Calu3 (cell line): ENCODE measurements around the gene B3GALT5. TPM values are rescaled to one million over a fixed set of nuclear protein-coding genes. Genes with fewer than 3 reads are reported as not detected.

Experiments used
- BruUV-seq: library from RNA; stranded (reverse); fragments of 400-500 nt; replicated peaks from 2 replicates; lab custom pipeline; 2021; lab: Mats Ljungman, UMichigan
- CTCF ChIA-PET: fragments of 300-600 bp; sonication (Branson Sonifier 250); formaldehyde crosslinking; loops from one replicate; lab custom pipeline; 2022; ENCODE audit warnings: antibody characterized with exemption; lab: Charles Lee
- DNase-seq: peaks from one replicate; pipeline ENCODE4 v3.0.0; 2022
- H3K27ac Mint-ChIP-seq: one replicate; pipeline ENCODE4 v1.8.0; 2022; ENCODE audit warnings: mixed read lengths; ENCODE audit not compliant: unreplicated experiment
- H3K27me3 Mint-ChIP-seq: one replicate; pipeline ENCODE4 v1.8.0; 2022; ENCODE audit warnings: mixed read lengths; ENCODE audit not compliant: unreplicated experiment
- H3K36me3 Mint-ChIP-seq: one replicate; pipeline ENCODE4 v1.8.0; 2022; ENCODE audit warnings: mild to moderate bottlenecking, moderate library complexity, mixed read lengths; ENCODE audit not compliant: insufficient read depth, unreplicated experiment
- H3K4me1 Mint-ChIP-seq: one replicate; pipeline ENCODE4 v1.8.0; 2022; ENCODE audit warnings: mild to moderate bottlenecking, low read depth, mixed read lengths; ENCODE audit not compliant: unreplicated experiment
- H3K4me3 Mint-ChIP-seq: one replicate; pipeline ENCODE4 v1.8.0; 2022; ENCODE audit warnings: mild to moderate bottlenecking, low read depth, moderate library complexity, mixed read lengths; ENCODE audit not compliant: unreplicated experiment
- H3K9me3 Mint-ChIP-seq: one replicate; pipeline ENCODE4 v1.8.0; 2022; ENCODE audit warnings: low read depth, mixed read lengths; ENCODE audit not compliant: unreplicated experiment
- intact Hi-C: fragments of 100-400 bp; cut with micrococcal nuclease; formaldehyde crosslinking; loops from one replicate; pipeline ENCODE4 v1.10.0; 2022; ENCODE audit not compliant: unreplicated experiment
- total RNA-seq: library from RNA; stranded (reverse); gene quantifications from 2 replicates; pipeline ENCODE4 v1.2.3, GENCODE V29; 2022
- TF ChIP-seq, protein P1 (sequence below): fragments of 200-600 bp; IDR thresholded peaks from one replicate; pipeline ENCODE4 v1.8.0; 2022; ENCODE audit warnings: antibody characterized with exemption; ENCODE audit not compliant: unreplicated experiment

B3GALT5 gene
- total RNA-seq, 1 experiment from 2014 or later: 40.8 TPM

DNA sequence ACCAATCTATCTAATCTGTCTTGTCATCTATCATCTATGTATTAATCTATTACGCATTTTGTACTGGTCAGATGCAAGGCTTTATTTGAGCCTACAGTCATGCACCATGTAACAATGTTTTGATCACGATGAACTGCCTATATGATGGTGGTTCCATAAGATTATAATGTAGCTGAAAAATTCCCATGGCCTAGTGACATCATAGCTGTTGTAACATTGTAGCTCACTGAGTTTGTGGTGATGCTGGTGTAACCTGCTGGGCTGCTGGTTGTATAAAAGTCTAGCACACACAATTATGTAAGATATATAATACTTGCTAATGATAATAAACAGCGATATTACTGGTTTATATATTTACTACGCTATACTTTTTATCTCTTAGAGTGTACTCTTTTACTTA lies 67.5 kb downstream of the B3GALT5 start:
- no peak overlapping the region for H3K4me3 Mint-ChIP-seq
- no peaks in the 10 kb centered on the region for H3K36me3 Mint-ChIP-seq
- no peaks in the 10 kb centered on the region for H3K27me3 Mint-ChIP-seq
- no peak for DNase-seq
- H3K4me1 Mint-ChIP-seq: peaks cover under 1% of the 10 kb centered on the region
- H3K9me3 Mint-ChIP-seq: no peaks in the 10 kb centered on the region
- no TSS peak for BruUV-seq
- no peak overlapping the region for H3K27ac Mint-ChIP-seq
- TF ChIP-seq, protein P1, sequence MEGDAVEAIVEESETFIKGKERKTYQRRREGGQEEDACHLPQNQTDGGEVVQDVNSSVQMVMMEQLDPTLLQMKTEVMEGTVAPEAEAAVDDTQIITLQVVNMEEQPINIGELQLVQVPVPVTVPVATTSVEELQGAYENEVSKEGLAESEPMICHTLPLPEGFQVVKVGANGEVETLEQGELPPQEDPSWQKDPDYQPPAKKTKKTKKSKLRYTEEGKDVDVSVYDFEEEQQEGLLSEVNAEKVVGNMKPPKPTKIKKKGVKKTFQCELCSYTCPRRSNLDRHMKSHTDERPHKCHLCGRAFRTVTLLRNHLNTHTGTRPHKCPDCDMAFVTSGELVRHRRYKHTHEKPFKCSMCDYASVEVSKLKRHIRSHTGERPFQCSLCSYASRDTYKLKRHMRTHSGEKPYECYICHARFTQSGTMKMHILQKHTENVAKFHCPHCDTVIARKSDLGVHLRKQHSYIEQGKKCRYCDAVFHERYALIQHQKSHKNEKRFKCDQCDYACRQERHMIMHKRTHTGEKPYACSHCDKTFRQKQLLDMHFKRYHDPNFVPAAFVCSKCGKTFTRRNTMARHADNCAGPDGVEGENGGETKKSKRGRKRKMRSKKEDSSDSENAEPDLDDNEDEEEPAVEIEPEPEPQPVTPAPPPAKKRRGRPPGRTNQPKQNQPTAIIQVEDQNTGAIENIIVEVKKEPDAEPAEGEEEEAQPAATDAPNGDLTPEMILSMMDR: no peak
- CTCF ChIA-PET: no interaction called here
- intact Hi-C loops: no loop called here

DNA sequence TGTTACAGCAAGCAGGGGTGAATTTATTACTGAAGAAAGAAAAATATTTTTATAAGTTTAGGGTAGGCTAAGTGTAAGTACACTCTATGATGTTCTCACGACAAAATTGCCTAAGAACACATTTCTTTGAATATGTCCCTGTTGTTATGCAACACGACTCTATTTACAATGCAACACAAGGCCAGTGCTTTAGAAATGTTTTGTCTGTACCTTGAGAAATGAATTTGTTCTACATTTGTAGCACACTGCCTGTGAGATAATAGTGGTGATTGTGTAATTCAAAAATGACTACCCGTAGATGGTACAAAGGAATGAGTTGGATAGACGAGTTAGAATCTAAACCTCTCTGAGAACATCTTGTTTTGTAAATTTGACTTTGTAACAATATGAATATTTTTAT lies 68.5 kb downstream of the B3GALT5 start:
- intact Hi-C loops: no loop called here
- H3K27ac Mint-ChIP-seq: no peak overlapping the region
- BruUV-seq: no TSS peak
- no peaks in the 10 kb centered on the region for H3K36me3 Mint-ChIP-seq
- no peaks in the 10 kb centered on the region for H3K4me1 Mint-ChIP-seq
- H3K4me3 Mint-ChIP-seq: no peak overlapping the region
- no peaks in the 10 kb centered on the region for H3K27me3 Mint-ChIP-seq
- CTCF ChIA-PET: no interaction called here
- no peaks in the 10 kb centered on the region for H3K9me3 Mint-ChIP-seq
- TF ChIP-seq, protein P1: no peak
- DNase-seq: no peak

DNA sequence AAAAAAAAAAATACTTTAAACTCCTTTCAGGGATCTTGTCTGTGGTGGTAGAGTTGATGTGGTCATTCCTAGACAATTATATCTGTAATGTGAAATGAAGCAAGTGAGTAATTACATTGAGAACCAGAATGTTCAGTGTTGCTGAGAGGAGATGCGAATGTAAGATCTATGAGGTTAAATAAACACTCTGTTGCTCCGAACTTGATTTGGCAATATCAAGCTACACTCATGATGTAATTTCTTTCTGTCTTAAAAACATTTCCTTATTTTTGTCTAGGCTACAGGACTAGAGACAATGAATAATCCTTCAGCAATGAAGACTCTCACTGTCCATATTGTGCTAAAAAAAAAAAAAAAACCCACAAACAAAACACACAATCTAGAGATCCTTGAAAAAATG lies 69.1 kb downstream of the B3GALT5 start:
- Mint-ChIP-seq H3K4me3 (no peak overlapping the region), H3K4me1 (peaks cover 2% of the 10 kb centered on the region), H3K27ac (no peak overlapping the region), H3K27me3 (no peaks in the 10 kb centered on the region), H3K36me3 (no peaks in the 10 kb centered on the region), H3K9me3 (no peaks in the 10 kb centered on the region)
- TF ChIP-seq, protein P1: no peak
- CTCF ChIA-PET: interaction anchor here (0.7 kb wide), 1 partner anchor 12 kb away, joined by 5 read pairs; no protein-coding TSS in a partner anchor
- no TSS peak for BruUV-seq
- no peak for DNase-seq
- intact Hi-C loops: no loop called here

DNA sequence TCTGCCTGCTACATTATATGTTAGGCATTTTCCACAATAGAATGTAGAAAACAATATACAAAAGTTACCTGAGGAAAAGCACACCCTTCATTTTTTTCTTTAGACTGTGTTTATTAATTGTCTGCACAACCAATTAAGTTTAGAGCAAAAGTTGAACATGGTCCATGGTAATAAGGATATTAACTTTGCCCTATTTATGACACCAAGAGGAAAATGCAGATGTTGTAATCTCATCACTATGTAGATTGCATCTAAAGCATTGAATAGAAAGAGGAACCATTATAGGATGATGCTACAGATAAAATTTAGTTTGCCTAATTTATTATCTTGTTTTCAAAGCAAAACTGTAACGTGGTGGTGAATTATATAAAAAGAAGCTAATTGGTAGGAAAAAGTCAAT lies 72.5 kb downstream of the B3GALT5 start:
- H3K27ac Mint-ChIP-seq: no peak overlapping the region
- CTCF ChIA-PET: no interaction called here
- H3K36me3 Mint-ChIP-seq: no peaks in the 10 kb centered on the region
- TF ChIP-seq, protein P1: no peak
- H3K4me3 Mint-ChIP-seq: no peak overlapping the region
- no peak for DNase-seq
- no TSS peak for BruUV-seq
- intact Hi-C loops: no loop called here
- peaks cover 2% of the 10 kb centered on the region for H3K9me3 Mint-ChIP-seq
- no peaks in the 10 kb centered on the region for H3K27me3 Mint-ChIP-seq
- peaks cover 8% of the 10 kb centered on the region for H3K4me1 Mint-ChIP-seq
